ENCODE results near the gene GPX3. TPM values are rescaled to one million over a fixed set of nuclear protein-coding genes. Genes with fewer than 3 reads are reported as not detected.

GPX3 gene
- total and polyA plus RNA-seq, 12 donors = 51.1 to 1,751 (median 422) TPM

GRCh38 chr5:151017897-151018296 lies 2.5 kb upstream of the GPX3 start:
- intact Hi-C loops (cut with DNase I) = no loop called here
- no peaks in the 10 kb centered on the region for H3K36me3 ChIP-seq (replicated peaks in 1 of 2)
- H3K4me3 ChIP-seq = no peak overlapping the region
- 69 to 84% (median 80%) methylated on average over 2 of the region's 2 CpGs for WGBS, 4 donors
- no peaks in the 10 kb centered on the region for H3K27me3 ChIP-seq
- H3K9me3 ChIP-seq (replicated peaks in 1 of 3) = no peaks in the 10 kb centered on the region
- TF ChIP-seq POLR2A (IDR thresholded peaks at IDR 0.05) = no peak
- TF ChIP-seq, protein P1, sequence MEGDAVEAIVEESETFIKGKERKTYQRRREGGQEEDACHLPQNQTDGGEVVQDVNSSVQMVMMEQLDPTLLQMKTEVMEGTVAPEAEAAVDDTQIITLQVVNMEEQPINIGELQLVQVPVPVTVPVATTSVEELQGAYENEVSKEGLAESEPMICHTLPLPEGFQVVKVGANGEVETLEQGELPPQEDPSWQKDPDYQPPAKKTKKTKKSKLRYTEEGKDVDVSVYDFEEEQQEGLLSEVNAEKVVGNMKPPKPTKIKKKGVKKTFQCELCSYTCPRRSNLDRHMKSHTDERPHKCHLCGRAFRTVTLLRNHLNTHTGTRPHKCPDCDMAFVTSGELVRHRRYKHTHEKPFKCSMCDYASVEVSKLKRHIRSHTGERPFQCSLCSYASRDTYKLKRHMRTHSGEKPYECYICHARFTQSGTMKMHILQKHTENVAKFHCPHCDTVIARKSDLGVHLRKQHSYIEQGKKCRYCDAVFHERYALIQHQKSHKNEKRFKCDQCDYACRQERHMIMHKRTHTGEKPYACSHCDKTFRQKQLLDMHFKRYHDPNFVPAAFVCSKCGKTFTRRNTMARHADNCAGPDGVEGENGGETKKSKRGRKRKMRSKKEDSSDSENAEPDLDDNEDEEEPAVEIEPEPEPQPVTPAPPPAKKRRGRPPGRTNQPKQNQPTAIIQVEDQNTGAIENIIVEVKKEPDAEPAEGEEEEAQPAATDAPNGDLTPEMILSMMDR (IDR thresholded peaks at IDR 0.05) = no peak
- H3K27ac ChIP-seq = no peak overlapping the region
- peaks cover 11 to 12% of the 10 kb centered on the region in 2 donors for H3K4me1 ChIP-seq (replicated peaks in 1 of 2)
- no peak for DNase-seq

- Histone ChIP-seq H3K27ac (no peak overlapping the region), H3K27me3 (no peaks in the 10 kb centered on the region), H3K36me3 (replicated peaks in 1 of 2) (no peaks in the 10 kb centered on the region), H3K4me3 (no peak overlapping the region), H3K9me3 (replicated peaks in 1 of 3) (no peaks in the 10 kb centered on the region), H3K4me1 (replicated peaks in 1 of 2) (peaks cover 19 to 22% of the 10 kb centered on the region in 2 donors)
- WGBS, 4 donors = 73 to 83% (median 80%) methylated on average over 2 of the region's 2 CpGs
- intact Hi-C loops (cut with DNase I) = no loop called here
- no peak for DNase-seq
- no peak for TF ChIP-seq POLR2A (IDR thresholded peaks at IDR 0.05)
- TF ChIP-seq, protein P1 (IDR thresholded peaks at IDR 0.05) = no peak
Measured at GRCh38 chr5:151018846-151019245, 1.5 kb upstream of the GPX3 start.

DNA sequence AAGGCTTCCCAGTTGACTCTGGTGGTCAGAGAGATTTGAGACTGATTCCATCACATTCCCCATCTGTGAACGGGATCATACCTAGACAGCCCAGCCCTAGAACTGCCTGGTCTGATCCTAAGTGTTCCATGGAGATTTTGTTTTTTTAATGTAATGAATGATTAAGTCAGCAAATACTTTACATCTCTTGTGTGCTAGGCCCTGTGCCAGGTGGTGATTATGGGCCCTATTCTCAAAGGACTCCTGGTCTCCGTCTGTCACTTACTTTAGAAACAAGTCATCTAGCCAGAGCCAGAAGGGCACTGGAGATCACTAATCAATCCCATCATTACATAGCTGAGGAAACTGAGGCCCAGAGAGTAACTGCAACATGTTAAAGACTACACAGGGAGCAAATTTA lies 1.1 kb upstream of the GPX3 start:
- no peak for DNase-seq
- Histone ChIP-seq H3K4me3 (no peak overlapping the region), H3K36me3 (replicated peaks in 1 of 2) (no peaks in the 10 kb centered on the region), H3K9me3 (replicated peaks in 1 of 3) (no peaks in the 10 kb centered on the region), H3K4me1 (replicated peaks in 1 of 2) (peaks cover 21 to 26% of the 10 kb centered on the region in 2 donors), H3K27me3 (no peaks in the 10 kb centered on the region), H3K27ac (no peak overlapping the region)
- TF ChIP-seq, protein P1 (IDR thresholded peaks at IDR 0.05) = no peak
- no peak for TF ChIP-seq POLR2A (IDR thresholded peaks at IDR 0.05)
- intact Hi-C loops (cut with DNase I) = no loop called here
- 84 to 95% (median 87%) methylated on average over 2 of the region's 2 CpGs for whole genome bisulfite sequencing, 4 donors

GRCh38 chr5:151021746-151022145 lies 1.4 kb downstream of the GPX3 start:
- WGBS, 4 donors = 80 to 85% (median 81%) methylated on average over 6 of the region's 6 CpGs
- H3K36me3 ChIP-seq (replicated peaks in 1 of 2) = peaks cover 0 to 7% of the 10 kb centered on the region in 2 donors
- TF ChIP-seq, protein P1 (IDR thresholded peaks at IDR 0.05) = no peak
- no peak for TF ChIP-seq POLR2A (IDR thresholded peaks at IDR 0.05)
- no peaks in the 10 kb centered on the region for H3K9me3 ChIP-seq (replicated peaks in 1 of 3)
- no peaks in the 10 kb centered on the region for H3K27me3 ChIP-seq
- peak overlapping the region in 4 of 5 donors; percentile 34 to 86 (median 73) for H3K27ac ChIP-seq
- intact Hi-C loops (cut with DNase I) = no loop called here
- H3K4me1 ChIP-seq (replicated peaks in 1 of 2) = peaks cover 33 to 44% of the 10 kb centered on the region in 2 donors
- peak overlapping the region in 1 of 4 donors; percentile 55 for H3K4me3 ChIP-seq
- no peak for DNase-seq

Measured in adrenal gland (tissue), 12 donors.